ENCODE data around the gene DLK2. TPM values are rescaled to one million over a fixed set of nuclear protein-coding genes. Genes with fewer than 3 reads are reported as not detected.
"Not testable (repeated sequence)": the region's sequence is repeated elsewhere in the genome, so short reads cannot be mapped to it uniquely, and the experiment has no call there.

DLK2 gene
- total RNA-seq, 1 experiment from 2014 or later = 1.6 TPM

DNA sequence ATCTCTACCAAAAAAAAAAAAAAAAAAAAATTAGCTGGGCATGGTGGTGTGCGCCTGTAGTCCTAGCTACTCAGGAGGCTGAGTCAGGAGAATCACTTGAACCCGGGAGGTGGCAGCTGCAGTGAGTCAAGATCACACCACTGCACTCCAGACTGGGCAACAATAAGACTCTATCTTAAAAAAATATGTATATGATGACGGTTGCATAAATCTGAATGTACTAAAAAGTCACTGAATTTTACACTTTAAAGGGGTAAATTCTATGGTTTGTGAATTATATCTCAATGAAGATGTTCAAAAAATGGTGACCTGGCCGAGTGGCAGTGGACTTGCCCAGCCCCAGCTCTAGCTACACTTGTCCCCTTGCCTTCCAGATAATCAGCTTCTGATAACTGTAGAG lies 38.4 kb downstream of the DLK2 start:
- Histone ChIP-seq H4K20me1 (ENCODE audit: insufficient read depth) (no peaks in the 10 kb centered on the region), H3K9me2 (ENCODE audit: insufficient read depth) (no peaks in the 10 kb centered on the region), H3K27me3 (ENCODE audit: insufficient read depth, low read length) (no peaks in the 10 kb centered on the region), H3K4me2 (ENCODE audit: low read length) (no peak overlapping the region), H3K9ac (ENCODE audit: low read length) (no peak overlapping the region), H3K4me1 (ENCODE audit: control insufficient read depth in 1 of 2, insufficient read depth in 2 of 2, low read length in 2 of 2) (no peaks in the 10 kb centered on the region), H3K9me3 (ENCODE audit: control insufficient read depth in 1 of 2, insufficient read depth in 1 of 2, low read depth in 1 of 2, low read length in 2 of 2) (no peaks in the 10 kb centered on the region), H3K27ac (ENCODE audit: low read depth, low read length) (no peak overlapping the region), H2AFZ (ENCODE audit: low read depth, low read length, poor library complexity, severe bottlenecking) (no peak overlapping the region), H3K4me3 (replicated peaks in 1 of 2; ENCODE audit: low read depth in 1 of 2, low read length in 2 of 2) (no peak overlapping the region), H3K79me2 (ENCODE audit: insufficient read depth, low read length) (no peaks in the 10 kb centered on the region), H3K36me3 (ENCODE audit: control insufficient read depth in 1 of 2, insufficient read depth in 2 of 2, low read length in 2 of 2) (no peaks in the 10 kb centered on the region)
- ChIA-PET POLR2A (no interaction called here), RAD21 (ENCODE audit: low non-redundant PET in 1 of 2, low total read pairs in 2 of 2, uncharacterized antibody in 2 of 2, unreplicated experiment in 2 of 2) (no interaction called here), CTCF (interaction anchor here (0.9 to 1.5 kb wide), 3 partner anchors 19 to 188 kb away, joined by 3 to 4 read pairs (median 3); partner anchors contain the start of genes DLK2 and DNPH1)
- DNase-seq (ENCODE audit: low read depth, low spot score) (no peak), ATAC-seq (no peak)
- intact Hi-C loops (cut with micrococcal nuclease) = no loop called here
- TF ChIP-seq FOSL1 (IDR thresholded peaks at IDR 0.05; ENCODE audit: low read depth) (no peak), ZNF274 (IDR thresholded peaks at IDR 0.05; ENCODE audit: low read depth, low read length) (no peak), JUND (IDR thresholded peaks at IDR 0.05) (no peak), YY1 (IDR thresholded peaks at IDR 0.05; ENCODE audit: extremely low read depth, insufficient replicate concordance, low read depth, low read length) (no peak), CBX3 (IDR thresholded peaks at IDR 0.05; ENCODE audit: low read depth) (no peak), TCF7L2 (IDR thresholded peaks at IDR 0.05; ENCODE audit: borderline replicate concordance, extremely low read depth, insufficient read depth, insufficient read length) (no peak), ZFX (IDR thresholded peaks at IDR 0.05) (no peak), CEBPB (IDR thresholded peaks at IDR 0.05; ENCODE audit: low read depth) (no peak), EGR1 (IDR thresholded peaks at IDR 0.05; ENCODE audit: low read depth) (no peak), EZH2phosphoT487 (IDR thresholded peaks at IDR 0.05; ENCODE audit: borderline replicate concordance) (no peak)
- TF ChIP-seq, protein P1, sequence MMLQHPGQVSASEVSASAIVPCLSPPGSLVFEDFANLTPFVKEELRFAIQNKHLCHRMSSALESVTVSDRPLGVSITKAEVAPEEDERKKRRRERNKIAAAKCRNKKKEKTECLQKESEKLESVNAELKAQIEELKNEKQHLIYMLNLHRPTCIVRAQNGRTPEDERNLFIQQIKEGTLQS (IDR thresholded peaks at IDR 0.05) = no peak
- TF ChIP-seq, protein P2, sequence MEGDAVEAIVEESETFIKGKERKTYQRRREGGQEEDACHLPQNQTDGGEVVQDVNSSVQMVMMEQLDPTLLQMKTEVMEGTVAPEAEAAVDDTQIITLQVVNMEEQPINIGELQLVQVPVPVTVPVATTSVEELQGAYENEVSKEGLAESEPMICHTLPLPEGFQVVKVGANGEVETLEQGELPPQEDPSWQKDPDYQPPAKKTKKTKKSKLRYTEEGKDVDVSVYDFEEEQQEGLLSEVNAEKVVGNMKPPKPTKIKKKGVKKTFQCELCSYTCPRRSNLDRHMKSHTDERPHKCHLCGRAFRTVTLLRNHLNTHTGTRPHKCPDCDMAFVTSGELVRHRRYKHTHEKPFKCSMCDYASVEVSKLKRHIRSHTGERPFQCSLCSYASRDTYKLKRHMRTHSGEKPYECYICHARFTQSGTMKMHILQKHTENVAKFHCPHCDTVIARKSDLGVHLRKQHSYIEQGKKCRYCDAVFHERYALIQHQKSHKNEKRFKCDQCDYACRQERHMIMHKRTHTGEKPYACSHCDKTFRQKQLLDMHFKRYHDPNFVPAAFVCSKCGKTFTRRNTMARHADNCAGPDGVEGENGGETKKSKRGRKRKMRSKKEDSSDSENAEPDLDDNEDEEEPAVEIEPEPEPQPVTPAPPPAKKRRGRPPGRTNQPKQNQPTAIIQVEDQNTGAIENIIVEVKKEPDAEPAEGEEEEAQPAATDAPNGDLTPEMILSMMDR (IDR thresholded peaks at IDR 0.05 in 2 of 3, conservative IDR thresholded peaks at IDR 0.05 in 1 of 3; ENCODE audit: borderline replicate concordance in 1 of 3, insufficient read depth in 1 of 3, low read depth in 2 of 3, low read length in 2 of 3) = no peak
- BruUV-seq (replicated peaks) = no TSS peak

DNA sequence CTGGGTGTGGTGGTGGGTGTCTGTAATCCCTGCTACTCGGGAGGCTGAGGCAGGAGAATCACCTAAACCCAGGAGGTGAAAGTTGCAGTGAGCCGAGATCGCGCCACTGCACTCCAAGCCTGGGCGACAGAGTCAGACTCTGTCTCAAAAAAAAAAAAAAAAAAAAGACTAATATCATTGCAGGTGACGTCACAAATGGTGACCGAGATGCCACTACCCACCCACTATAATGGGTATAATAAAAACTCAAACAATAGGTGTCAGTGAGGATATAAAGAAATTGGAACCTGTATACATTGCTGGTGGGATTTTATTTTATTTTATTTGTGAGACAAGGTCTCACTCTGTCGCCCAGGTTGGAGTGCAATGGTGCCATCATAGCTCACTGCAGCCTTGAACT lies 40.1 kb downstream of the DLK2 start:
- H3K9me3 ChIP-seq (ENCODE audit: control insufficient read depth in 1 of 2, insufficient read depth in 1 of 2, low read depth in 1 of 2, low read length in 2 of 2); H3K9me2 ChIP-seq (ENCODE audit: insufficient read depth); intact Hi-C loops (cut with micrococcal nuclease); RAD21 ChIA-PET (ENCODE audit: low non-redundant PET in 1 of 2, low total read pairs in 2 of 2, uncharacterized antibody in 2 of 2, unreplicated experiment in 2 of 2); H4K20me1 ChIP-seq (ENCODE audit: insufficient read depth); H3K27me3 ChIP-seq (ENCODE audit: insufficient read depth, low read length); H3K27ac ChIP-seq (ENCODE audit: low read depth, low read length); H3K4me2 ChIP-seq (ENCODE audit: low read length); H3K79me2 ChIP-seq (ENCODE audit: insufficient read depth, low read length); BruUV-seq (replicated peaks); H3K36me3 ChIP-seq (ENCODE audit: control insufficient read depth in 1 of 2, insufficient read depth in 2 of 2, low read length in 2 of 2); H3K4me1 ChIP-seq (ENCODE audit: control insufficient read depth in 1 of 2, insufficient read depth in 2 of 2, low read length in 2 of 2); H2AFZ ChIP-seq (ENCODE audit: low read depth, low read length, poor library complexity, severe bottlenecking); POLR2A ChIA-PET; H3K4me3 ChIP-seq (replicated peaks in 1 of 2; ENCODE audit: low read depth in 1 of 2, low read length in 2 of 2); DNase-seq (ENCODE audit: low read depth, low spot score); H3K9ac ChIP-seq (ENCODE audit: low read length); ATAC-seq: not testable (repeated sequence)
- CTCF ChIA-PET = interaction anchor here (1.5 kb wide), 1 partner anchor 186 kb away, joined by 3 read pairs; the partner anchor contains the start of gene DNPH1

Measured in HCT116 (cell line).